Mammary epithelial cell (primary cell): Measurements from ENCODE around the gene MOSMO.

Source experiments
- CTCF ChIP-seq, 2 donors: IDR thresholded peaks in 1 of 2; conservative IDR thresholded peaks in 1 of 2; 2 replicates each; pipeline ENCODE4 v1.5.1; 2011 to 2012; ENCODE audit warnings: inconsistent platforms in 2 of 2, low read length in 2 of 2, mild to moderate bottlenecking in 2 of 2, control low read depth in 1 of 2, low read depth in 1 of 2; ENCODE audit not compliant: insufficient read depth in 1 of 2; ENCODE audit errors: extremely low read depth in 1 of 2
- EZH2 ChIP-seq: IDR thresholded peaks from 2 replicates; pipeline ENCODE4 v1.6.1; 2012; ENCODE audit warnings: low read length, inconsistent platforms, borderline replicate concordance

DNA sequence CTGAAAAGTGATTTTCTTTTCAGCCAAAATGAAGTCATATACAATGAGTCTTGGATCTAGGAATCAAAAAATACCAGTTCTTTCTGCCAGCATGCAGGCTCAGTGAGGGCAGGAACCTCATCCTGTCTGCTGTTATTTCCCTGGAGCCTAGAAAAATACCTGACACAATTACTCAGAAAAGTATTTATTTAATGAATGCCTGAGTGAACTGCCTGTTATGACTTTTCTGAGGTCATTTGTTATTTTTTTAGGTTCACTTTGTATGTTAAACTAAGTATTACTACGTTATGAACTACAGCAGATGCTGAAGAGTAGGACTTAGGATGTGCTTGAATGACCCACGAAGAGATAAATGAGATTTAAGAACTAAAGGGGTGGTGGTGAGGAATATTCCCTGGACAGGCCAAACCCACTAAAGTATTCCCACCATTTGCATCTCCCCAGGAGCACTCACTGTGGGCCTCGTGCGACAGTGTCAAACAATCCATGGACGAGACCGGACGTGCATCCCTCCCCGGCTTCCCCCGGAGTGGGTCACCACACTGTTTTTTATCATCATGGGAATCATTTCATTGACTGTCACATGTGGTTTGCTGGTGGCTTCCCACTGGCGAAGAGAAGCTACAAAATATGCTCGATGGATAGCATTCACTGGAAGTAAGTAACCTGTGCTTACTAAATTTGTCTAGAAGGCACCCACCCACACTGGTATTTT, 67.3 kb downstream of the MOSMO start:
- TF ChIP-seq CTCF (conservative IDR thresholded peaks at IDR 0.05 in 1 of 2, IDR thresholded peaks at IDR 0.05 in 1 of 2; ENCODE audit: extremely low read depth in 1 of 2, insufficient read depth in 1 of 2, low read depth in 1 of 2, low read length in 2 of 2): no peak
- no peak for TF ChIP-seq EZH2
